Right lung (tissue), 5 donors: ENCODE results near the gene BCOR. TPM values are rescaled to one million over a fixed set of nuclear protein-coding genes. Genes with fewer than 3 reads are reported as not detected.

ENCODE experiments used
- DNase-seq, 2 donors: peaks; one replicate each; pipeline ENCODE4 v3.0.0-alpha.2; 2013
- polyA plus RNA-seq, 5 donors: library from polyadenylated mRNA; unstranded; fragments of 120-200 nt; gene quantifications; one replicate each; pipeline versions ENCODE4 v1.2.1 to v1.2.3, GENCODE V29; 2013; ENCODE audit warnings: inconsistent platforms in 1 of 5, low replicate concordance in 1 of 5; ENCODE audit not compliant: insufficient read length in 5 of 5, insufficient read depth in 1 of 5

BCOR gene
- polyA plus RNA-seq, 5 donors: 55.3 to 65.8 (median 56.6) TPM

DNA sequence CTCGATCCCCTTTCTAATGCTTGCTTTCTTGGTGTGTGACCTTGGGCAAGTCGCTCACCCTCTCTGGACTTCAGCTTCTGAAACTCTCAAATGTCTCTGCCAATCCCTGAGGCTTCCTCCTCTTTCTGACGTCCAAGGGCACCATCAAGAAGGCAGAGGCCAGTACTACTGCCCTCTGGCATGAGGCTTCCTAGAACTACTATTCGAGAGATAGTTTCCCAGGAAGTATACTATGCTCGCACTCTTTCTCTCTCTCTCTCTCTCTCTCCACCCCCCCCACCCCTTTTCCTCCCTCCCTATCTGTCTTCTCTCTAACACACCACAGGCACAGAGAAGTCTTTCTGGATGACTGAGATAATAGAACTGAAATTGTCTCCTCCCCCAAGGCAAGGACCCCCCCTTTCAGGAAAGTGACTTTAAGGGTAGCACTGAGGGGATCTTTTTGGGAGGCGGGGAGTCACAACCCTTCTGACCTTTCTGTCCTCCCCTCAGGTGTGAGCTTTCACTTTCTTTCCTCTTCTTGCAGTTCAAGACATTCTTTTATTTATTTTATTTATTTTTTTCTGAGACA lies 20.0 kb upstream of the BCOR start:
- DNase-seq: no peak

DNA sequence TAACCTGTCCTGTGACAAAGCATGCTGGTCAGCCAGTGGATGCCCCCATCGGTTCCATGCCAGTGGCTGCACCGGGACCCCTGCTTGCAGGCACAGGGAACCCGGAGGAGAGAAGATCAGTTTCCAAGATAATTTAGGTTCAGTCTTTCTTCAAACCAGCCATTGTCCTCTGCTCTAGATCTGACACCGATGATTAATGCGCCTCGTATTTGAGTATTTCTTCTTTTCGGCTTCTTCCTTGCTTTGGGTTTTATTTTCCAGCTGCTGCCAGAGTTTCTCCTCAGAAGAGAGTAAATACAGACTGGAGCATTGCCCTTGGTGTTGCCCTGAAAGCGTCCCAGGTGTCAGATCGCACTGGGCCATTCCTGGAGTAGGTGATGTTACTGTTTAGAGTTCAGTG lies 19.2 kb upstream of the BCOR start:
- no peak for DNase-seq

DNA sequence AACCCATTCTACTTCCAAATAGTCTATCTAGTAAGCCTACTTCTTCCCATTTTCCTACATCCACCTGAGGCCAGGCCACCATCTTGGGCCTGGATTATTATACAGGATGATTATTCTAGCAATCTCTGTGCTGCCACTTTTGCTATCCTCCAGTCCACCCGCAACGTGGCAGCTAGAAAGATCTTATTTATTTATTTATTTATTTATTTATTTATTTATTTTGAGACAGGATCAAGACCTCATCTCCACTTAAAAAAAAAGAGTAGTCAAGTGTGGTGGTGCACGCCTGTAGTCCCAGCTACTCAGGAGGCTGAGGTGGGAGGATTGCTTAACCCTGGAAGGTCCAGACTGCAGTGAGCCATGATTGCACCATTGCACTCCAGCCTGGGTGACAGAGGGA lies 15.2 kb upstream of the BCOR start:
- no peak for DNase-seq

DNA sequence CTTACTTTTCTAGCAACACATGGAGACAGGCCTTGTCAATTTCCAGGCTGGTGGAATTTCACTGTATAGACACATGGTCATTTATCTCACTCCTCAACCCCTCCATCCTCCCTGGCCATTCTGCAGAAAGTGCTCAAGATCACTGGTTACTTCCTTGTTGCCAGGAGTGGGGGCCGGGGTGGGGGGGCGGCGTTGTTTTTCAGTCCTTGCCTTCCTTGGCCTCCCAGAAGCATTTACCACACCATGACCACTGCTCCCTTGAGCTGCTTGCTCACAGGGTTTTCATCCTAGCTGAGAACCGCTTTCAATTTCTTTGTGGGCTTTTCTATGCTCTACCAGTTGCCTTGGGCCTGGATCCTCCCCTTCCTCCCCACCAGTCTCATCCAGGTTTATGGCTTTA lies 14.1 kb upstream of the BCOR start:
- DNase-seq: no peak

DNA sequence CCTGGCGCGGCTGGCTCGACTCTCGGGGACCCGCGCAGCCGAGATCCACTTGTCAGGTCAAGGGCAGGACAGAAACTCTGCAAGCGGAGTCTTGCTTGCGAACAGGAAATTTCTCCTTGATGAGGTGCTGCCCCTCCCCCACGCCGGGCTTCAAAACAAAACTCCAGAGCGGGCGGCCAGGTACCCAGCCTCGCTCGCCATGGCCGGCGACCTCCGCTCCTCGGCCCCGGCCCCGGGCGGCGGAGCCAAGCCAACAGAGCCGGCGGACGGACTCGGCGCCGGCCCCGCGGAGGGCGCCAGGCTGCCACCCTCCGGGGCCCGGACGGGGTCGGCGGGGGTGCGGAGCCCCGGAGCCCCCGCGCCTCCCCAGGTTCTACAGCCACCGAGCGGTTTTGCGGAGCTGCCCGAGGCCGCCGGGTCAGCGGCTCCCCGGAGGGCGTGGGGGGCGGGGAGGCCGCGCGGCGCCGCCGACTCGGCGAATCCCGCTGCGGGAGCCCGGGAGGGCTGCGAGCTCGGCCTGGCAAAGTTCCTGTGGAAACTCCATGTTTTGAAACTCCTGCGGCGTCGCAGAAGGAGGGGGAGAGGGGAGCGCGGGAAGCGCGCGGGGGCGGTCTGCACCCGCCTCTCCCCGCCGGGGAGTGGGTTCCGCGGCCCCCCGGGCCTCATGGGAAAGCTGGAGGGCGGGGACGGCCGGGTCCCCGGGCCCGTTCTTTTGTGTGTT lies 11.7 kb upstream of the BCOR start:
- no peak for DNase-seq

DNA sequence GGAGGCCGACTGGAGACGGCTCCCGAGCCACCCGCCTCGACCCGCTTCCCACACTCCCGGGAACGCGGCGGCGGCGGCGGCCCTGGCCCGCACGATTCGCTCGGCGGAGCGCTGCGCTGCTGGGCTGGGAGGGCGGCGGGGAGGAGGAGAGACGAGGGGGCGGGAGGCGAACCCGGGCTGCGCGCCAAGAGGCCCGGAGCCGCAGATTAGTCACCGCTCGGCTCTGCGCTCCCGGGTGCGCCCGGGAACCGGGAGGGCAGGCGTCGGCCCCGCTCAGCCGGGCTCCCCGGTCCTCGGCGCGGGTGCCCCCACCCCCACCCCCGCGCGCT lies 11.2 kb upstream of the BCOR start:
- no peak for DNase-seq

DNA sequence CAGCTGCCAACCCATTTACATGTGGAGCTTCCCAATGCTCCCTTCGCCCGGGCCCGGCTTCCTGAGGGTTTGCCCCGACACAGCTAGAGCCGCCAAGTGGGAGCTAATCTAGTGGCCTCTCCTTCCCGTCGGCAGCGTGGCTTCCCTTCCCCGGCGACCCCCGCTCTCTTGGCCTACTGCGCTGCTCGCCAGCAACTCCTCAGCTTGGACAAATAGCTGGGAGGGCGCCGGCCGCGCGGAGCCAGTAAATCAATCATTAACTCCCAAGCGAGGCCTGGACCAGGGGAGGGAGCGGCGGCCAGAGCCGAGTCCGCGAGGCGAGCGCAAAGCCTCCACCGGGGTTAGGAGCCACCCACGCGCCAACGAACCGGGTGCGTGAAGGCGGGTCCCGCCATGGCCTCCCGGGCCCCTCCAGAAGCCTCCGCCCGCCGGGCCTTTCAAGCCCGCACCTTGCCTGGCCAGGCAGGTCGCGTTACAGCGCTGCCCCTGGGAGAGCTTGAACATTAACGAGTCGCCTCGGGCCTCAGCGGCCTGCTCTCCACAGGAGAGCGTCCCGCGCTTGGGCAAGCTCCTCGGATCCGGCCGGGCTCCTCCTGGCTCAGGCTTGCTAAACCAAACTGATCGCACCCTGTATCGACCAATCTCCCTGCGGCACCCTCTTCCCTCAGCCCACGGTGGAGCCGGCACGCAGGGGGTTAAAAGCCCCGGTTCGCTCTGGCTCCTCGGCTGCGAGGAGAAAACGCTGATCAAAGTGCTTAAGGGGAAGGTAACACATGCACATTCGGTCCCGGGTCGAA lies 10.6 kb upstream of the BCOR start:
- no peak for DNase-seq

DNA sequence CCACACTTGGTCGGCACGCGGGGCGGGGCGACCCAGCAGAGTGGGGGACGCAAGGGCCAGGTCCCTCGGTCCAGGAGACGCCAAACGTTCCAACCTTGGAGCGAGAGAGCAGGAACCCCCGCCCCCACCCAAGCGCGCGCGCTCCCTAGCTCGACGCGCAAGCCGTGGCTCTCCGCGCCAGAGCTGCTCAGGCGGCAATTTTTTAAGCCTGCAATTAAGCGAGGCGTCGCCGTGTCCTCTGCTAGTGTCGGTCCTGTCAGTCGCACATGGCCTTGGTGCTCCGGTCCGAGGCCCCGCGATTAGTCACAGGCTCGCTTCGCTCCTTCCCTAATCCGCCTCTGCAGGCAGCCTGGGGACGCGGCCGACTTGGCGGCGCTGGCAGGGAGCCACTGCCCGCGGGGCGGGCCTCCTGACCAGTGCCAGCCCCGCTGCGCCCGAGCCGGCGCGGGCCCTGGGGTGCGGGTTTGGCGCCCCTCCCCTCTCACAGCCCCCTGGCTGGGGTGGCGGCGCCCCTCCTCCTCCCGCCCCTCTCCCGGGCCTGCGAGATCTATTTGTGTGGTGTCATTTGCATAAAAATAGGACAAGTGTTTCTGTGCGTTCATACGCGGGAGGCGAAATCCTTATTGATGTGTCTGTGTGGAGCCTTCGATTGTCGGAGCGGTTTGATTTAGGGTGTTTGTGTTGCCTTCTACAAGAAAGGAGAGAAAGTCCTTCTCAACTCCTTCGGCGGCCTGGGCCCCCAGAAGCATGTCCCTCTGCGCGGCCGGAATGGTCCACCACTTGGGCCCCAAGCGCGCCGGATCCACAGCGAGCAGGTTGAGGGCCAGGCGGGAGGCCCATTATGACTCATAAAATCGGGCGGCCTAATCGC lies 9.8 kb upstream of the BCOR start:
- no peak for DNase-seq

DNA sequence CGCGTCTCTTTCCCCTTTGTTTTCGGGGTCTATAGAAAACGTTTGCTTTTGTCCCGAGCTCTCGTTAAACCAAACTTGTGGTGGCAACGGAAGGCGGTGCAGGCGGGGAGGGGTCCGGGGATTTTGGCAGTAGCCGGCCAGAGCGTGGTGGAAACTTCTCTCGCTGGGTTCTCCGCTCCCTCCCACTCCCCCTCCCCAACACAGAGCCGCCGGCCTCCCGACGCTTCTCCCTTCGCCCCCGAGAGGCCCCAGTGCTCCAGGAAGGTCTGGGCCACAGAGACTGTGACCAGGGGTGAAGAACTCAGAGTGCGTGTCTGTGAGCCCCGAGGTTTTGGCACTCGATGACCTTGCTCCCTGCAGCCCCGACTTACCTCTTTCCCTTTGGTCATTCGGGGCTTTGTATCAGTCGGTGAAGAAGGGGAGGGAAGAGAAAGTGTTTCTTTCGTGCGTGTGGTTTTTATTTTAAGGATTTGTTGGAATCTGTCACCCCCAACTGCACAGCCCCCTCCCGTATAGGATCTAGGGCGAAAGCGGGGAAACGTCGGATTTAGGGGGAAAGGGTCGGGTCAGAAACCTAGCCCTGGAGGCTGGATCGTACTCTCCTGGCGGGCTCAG lies 9.0 kb upstream of the BCOR start:
- DNase-seq: no peak

DNA sequence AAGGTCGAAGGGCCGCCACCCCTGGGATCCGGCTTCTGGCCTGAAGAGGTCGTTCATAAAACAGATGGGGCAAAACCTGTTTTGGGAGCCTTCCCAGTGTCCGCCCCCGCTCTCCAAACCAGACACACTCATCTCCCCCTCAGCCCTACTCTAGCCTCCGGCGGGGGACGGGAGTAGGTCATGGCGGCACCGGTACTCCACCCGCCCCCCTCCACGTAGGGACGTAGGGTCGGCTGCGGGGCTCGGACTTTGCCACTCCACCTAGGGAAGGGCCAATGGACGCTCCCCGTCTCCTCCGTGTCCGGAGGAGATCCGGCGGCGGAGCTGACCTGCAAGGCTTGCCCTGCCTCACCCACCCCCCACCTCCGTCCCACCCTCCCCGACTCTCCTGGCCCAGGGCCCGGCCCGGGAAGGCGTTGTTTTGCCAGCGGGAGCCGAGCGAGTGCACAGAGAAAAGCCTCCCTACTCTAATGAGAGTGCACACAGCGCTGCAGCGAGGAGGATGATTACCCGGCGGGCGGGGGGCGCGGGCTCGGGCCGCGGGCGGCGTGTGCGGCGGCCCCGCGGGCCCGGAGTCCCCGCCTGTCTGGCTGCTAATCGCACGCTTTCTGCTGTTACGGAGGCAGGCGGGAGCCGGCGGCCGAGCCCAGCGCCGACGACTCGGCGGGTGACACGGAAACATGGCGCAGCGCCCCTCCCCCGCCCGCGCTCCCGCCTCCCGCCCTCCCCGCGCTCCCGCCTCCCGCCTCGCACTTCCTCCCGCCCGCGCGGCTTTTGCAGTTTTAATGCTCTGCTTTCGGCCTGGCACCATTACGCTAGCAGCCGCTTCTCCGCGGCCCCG lies 8.3 kb upstream of the BCOR start:
- DNase-seq: no peak

DNA sequence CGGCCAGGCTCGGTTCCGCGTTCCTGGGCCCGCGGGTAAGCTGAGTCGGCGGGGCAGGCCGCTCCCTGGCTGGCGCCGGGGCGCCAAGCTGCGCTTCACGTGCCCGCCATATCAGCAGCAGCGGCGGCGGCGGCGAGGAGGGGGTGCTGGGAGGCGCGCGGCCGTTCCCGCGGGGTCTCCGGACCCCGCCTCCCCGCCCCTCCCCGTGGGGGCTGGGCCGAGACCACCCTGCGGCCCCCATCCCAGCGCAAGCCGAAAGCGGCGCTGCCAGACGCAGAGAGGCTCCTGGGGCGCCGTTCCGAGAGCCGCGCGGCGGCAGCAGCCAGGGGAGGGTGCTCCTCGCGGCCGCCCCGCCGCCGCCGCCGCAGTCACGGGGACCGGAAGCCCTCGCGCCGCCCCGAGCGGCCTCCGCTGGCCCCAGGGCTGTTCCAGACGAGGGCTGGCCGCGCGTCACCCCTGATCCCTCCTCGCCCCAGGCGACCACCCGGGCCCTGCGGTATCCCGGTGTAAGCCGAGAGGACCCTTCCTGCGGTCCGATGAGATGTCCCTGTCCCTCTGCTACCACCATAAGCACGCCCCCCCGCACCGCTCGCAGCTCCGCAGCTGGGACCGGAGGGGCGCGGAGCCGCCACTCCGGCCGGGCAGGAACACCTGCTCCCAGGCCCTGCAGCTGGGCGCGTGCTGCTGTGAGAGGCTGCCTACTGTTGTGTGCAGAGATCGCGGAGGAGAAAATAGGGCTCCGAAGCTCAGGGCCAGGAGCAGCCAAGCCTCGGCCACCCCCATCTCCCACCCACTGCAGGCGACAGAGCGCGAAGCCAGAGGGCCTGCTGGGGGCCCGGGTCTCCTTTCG lies 7.5 kb upstream of the BCOR start:
- no peak for DNase-seq

DNA sequence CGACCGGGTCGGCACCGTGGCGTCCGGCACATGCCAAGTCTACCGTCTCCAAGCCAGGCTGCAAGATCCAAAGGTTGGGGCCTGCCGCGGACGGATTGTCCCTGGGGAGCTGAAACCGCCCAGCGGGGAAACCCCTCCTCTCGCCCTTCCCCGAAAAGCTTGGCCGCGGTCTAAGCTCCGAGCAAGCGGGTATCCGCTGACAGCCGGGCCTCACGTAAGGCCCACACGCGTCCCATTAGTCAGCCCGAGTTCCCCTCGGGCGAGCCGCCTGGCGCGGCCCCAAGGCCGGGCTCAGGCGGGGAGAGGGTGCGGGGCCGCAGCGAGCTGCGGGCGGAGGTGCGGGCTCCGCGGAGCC lies 6.8 kb upstream of the BCOR start:
- no peak for DNase-seq

DNA sequence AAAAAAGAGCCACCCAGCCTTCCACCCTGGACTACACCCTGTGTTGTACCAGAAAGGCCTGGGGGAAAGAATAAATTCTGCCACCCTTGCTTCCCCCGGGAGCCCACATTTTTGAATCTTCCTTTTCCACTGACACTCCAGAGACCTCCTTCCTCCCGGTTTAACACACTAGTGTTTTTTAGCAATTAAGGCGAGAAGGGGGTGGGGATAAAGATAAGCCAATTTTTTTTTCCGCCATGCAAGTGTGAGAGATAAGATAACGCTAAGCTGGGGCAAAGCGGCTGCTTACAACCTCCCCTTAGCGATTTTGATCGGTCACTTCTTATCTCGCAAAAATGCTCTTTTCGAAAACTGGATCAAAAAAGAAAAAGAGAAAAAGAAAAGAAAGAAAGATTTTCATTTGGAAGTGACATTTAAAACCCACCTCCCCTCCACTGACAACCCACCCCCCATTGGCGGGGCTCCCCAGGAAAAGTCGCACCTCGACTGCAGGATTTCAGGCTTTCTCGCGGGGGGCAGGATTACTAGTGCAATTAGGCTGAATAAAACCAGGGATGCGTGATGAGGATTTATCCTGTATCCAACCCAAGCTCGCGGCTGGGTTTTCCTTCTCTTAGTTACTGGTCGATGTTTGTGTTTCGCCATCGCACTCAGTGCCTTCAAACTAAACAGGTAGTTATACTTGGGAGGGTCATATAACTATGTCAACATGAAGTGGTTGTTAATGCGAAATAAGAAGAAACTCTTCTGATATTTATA lies 6.0 kb upstream of the BCOR start:
- no peak for DNase-seq

DNA sequence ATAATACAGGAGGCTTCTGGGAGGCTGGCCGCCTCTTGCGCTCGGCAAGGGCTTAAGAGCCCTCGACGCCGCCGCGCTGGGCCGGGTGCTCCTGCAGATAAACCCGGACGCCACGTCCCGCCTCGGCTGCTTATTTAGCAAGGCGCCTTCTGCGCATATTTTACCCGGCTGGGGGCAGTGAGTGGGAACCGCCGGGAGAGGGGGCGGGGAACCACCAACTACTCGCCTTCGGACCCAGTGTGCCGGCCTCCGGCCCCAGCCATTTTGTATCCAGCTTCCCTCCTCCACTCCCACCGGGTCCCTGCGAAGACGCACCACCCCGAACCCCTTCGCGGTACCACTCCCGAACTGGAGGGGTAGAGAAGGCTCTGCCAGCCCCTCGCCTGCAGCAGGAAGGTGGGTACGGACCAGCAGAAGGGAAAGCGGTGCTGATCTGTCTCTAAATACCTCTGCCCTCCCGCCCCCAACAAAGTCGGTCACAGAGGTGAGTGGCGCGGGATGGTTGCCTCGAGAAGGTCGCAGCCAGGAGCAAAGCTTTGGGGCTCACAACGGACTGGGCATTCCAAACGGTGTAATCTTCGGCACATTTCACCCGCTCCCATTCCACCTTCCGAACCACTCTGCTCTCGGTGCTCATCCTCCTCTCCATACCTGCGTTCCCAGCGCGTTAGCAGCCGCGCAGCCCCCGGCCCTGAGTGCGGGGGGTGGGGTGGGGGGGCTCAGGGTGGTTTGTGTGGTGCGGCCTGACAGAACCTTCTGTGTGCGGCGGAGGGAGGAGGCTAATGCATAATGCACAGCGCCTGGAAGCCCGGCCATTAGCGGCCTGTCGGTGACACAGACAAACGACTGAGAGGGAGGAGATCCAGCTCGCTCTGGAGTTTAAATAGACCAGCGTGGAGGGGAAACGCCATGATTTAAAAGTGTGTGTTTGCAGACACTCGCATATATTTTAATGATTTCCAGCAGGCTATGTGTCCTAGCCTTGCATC lies 4.9 kb upstream of the BCOR start:
- no peak for DNase-seq

DNA sequence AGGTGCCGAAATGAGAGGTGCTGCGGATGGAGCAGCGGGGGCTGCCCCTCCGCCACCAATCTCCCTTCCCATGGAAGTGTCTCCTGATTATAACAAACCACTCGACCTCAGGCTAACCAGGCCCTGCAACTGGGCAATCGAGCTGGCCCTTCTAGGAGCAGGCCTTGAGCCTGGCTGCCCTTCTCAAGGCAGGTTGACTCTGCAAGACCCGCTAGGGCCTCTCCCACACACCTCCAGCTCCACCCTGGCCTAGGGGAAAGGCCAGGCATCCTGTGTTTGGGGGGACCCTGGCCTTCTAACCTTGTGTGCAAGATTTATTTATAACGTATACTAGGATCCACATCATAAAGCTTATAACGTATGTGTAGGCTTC lies 3.7 kb upstream of the BCOR start:
- no peak for DNase-seq

DNA sequence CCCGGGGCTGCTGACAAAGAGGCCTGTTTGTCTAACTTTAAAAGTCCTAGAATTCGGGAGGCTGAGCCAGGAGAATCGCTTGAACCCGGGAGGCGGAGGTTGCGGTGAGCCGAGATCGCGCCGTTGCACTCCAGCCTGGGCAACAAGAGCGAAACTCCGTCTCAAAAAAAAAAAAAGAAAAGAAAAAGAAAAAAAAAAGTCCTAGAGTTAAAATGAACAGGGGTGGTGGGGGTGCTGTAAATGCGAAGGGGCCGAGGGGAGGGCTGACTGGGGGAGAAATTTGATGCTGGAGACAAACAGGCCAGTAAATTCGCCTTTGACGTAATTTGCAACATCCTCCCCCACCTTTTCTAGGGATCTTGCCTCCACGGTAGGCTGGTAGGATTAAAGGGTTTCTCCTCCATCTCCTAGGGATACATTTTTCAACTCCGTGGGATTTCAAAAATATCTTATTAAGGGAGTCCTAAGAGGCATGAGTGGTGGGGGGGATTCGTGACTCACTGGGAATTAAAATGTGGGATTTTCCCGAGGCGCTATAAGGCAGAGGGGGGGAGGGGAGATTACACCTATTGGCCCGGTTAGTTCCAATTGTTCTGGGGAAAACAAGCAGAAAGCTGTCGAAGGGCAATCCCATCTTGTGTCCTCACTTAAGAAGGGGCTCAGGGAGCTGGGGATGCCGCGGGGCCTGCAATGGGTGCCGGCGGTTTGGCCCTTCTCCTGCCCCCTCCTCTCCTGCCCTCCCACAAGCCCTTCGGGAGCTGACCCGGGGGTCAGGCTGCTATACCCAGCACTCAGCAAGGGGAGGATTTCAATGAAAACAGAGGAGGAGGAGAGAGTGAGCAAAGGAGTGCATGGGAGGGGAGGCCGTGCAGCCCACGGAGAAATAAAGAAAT lies 3.0 kb upstream of the BCOR start:
- no peak for DNase-seq

DNA sequence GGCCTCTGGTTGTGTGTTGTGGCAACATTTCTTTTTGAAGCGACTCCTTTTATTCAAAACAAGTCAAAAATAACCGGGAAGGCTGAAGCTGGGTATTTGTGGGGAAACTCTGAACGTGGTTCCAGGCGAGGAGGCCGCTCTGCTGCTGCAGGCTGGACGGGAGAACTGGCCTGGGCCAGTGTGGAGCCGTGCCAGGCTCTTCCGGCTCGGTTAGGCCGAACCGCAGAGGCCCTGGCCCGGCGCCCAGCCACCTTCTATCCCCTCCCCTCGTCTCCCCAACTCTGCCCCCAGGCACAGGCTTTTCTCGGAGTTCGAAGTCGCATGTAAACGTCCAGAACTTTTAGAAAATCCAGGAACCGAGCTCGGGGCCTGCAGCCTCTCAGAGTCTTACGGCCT lies 2.4 kb upstream of the BCOR start:
- DNase-seq: no peak
